Lower lobe of right lung (tissue), 2 donors: ENCODE results near the gene SF3A2. TPM values are rescaled to one million over a fixed set of nuclear protein-coding genes. Genes with fewer than 3 reads are reported as not detected.

Source experiments
- ATAC-seq, 2 donors: fragments of 200-7000 bp; cut with Tn5 transposase; one replicate each; pipeline ENCODE4 v1.9.1; 2020 to 2022; ENCODE audit warnings: mild to moderate bottlenecking in 2 of 2, moderate library complexity in 2 of 2
- DNase-seq: peaks from one replicate; pipeline ENCODE4 v3.0.0-alpha.2; 2020
- H3K27ac ChIP-seq: fragments of 200-600 bp; one replicate; pipeline ENCODE4 v1.8.0; 2022
- H3K27me3 ChIP-seq: fragments of 200-600 bp; one replicate; pipeline ENCODE4 v1.8.0; 2022; ENCODE audit warnings: low read depth
- H3K36me3 ChIP-seq: fragments of 200-600 bp; one replicate; pipeline ENCODE4 v1.8.0; 2022; ENCODE audit warnings: mild to moderate bottlenecking
- H3K4me1 ChIP-seq: fragments of 200-600 bp; one replicate; pipeline ENCODE4 v1.8.0; 2022
- H3K4me3 ChIP-seq: fragments of 200-600 bp; one replicate; pipeline ENCODE4 v1.8.0; 2022; ENCODE audit warnings: mild to moderate bottlenecking
- H3K9me3 ChIP-seq: fragments of 200-600 bp; one replicate; pipeline ENCODE4 v1.8.0; 2022
- CTCF ChIP-seq: fragments of 200-600 bp; IDR thresholded peaks from one replicate; pipeline ENCODE4 v1.8.0; 2022; ENCODE audit warnings: antibody characterized with exemption, mild to moderate bottlenecking
- intact Hi-C: fragments of 100-400 bp; cut with DNase I; formaldehyde crosslinking; loops from one replicate; pipeline ENCODE4 v1.11.0; 2022
- total RNA-seq: library from RNA; stranded (reverse); fragmentation: NEBNext Ultra II Directional; extraction: Animal tissue kit (Norgen Biotek cat#: 25700); gene quantifications from one replicate; pipeline ENCODE4 v1.2.1, GENCODE V29; 2021
- donor health status: DM: no; HTN: yes; CAD: no; lungs with severe emphysema.

SF3A2 gene
- total RNA-seq, 1 donor from 2014 or later = 55.6 TPM

- Histone ChIP-seq H3K9me3 (no peaks in the 10 kb centered on the region), H3K27ac (no peak within 1 kb of the TSS), H3K27me3 (peaks cover 33% of the 10 kb centered on the region), H3K4me1 (peaks cover 23% of the 10 kb centered on the region), H3K4me3 (no peak within 1 kb of the TSS), H3K36me3 (no peaks in the 10 kb centered on the region)
- DNase-seq = no peak
- intact Hi-C loops = no loop called here
- no peak for ATAC-seq
- no peak for TF ChIP-seq CTCF
Observed at GRCh38 chr19:2255982-2256685, 19.5 kb downstream of the SF3A2 start, which contains the start of gene JSRP1. JSRP1 (minus strand) TSS chr19:2256417; CDS start chr19:2255314, 1,103 bp downstream.

GRCh38 chr19:2259336-2259735 lies 22.7 kb downstream of the SF3A2 start:
- peaks cover 2% of the 10 kb centered on the region for H3K27me3 ChIP-seq
- no peak for TF ChIP-seq CTCF
- no peak for DNase-seq
- no peaks in the 10 kb centered on the region for H3K36me3 ChIP-seq
- ATAC-seq = no peak
- intact Hi-C loops = no loop called here
- H3K9me3 ChIP-seq = no peaks in the 10 kb centered on the region
- no peak overlapping the region for H3K27ac ChIP-seq
- no peaks in the 10 kb centered on the region for H3K4me1 ChIP-seq
- no peak overlapping the region for H3K4me3 ChIP-seq

GRCh38 chr19:2260341-2260805 lies 23.7 kb downstream of the SF3A2 start:
- no peak for TF ChIP-seq CTCF
- H3K27ac ChIP-seq = no peak overlapping the region
- H3K4me1 ChIP-seq = peaks cover 9% of the 10 kb centered on the region
- no peaks in the 10 kb centered on the region for H3K27me3 ChIP-seq
- DNase-seq = no peak
- H3K9me3 ChIP-seq = no peaks in the 10 kb centered on the region
- ATAC-seq = no peak
- no peak overlapping the region for H3K4me3 ChIP-seq
- intact Hi-C loops = no loop called here
- no peaks in the 10 kb centered on the region for H3K36me3 ChIP-seq

- H3K4me1 ChIP-seq = peaks cover 18% of the 10 kb centered on the region
- H3K9me3 ChIP-seq = no peaks in the 10 kb centered on the region
- peak; percentile 64 for TF ChIP-seq CTCF
- H3K27me3 ChIP-seq = no peaks in the 10 kb centered on the region
- intact Hi-C loops = no loop called here
- ATAC-seq (no peak), DNase-seq (no peak)
- H3K36me3 ChIP-seq = no peaks in the 10 kb centered on the region
- H3K27ac ChIP-seq = no peak overlapping the region
- H3K4me3 ChIP-seq = no peak overlapping the region
Observed at GRCh38 chr19:2261438-2262172, 25.0 kb downstream of the SF3A2 start.

- peak; percentile 94 for DNase-seq
- H3K9me3 ChIP-seq = no peaks in the 10 kb centered on the region
- H3K4me3 ChIP-seq = peak overlapping the region; percentile 14
- intact Hi-C loops = no loop called here
- ATAC-seq = peak in 1 of 2 donors; percentile 20
- H3K36me3 ChIP-seq = peaks cover 3% of the 10 kb centered on the region
- H3K4me1 ChIP-seq = peaks cover 45% of the 10 kb centered on the region
- no peak for TF ChIP-seq CTCF
- H3K27ac ChIP-seq = peak overlapping the region; percentile 20
- no peaks in the 10 kb centered on the region for H3K27me3 ChIP-seq
Observed at GRCh38 chr19:2266183-2266993, 29.8 kb downstream of the SF3A2 start.
